KG1 (cell line): Measurements from ENCODE around the gene MMRN2.
"Not testable (repeated sequence)": the region's sequence is repeated elsewhere in the genome, so short reads cannot be mapped to it uniquely, and the experiment has no call there.

Experiments used
- DNase-seq: peaks from one replicate; lab custom pipeline; 2025; lab: John Stamatoyannopoulos, UW

Gene MMRN2, protein sequence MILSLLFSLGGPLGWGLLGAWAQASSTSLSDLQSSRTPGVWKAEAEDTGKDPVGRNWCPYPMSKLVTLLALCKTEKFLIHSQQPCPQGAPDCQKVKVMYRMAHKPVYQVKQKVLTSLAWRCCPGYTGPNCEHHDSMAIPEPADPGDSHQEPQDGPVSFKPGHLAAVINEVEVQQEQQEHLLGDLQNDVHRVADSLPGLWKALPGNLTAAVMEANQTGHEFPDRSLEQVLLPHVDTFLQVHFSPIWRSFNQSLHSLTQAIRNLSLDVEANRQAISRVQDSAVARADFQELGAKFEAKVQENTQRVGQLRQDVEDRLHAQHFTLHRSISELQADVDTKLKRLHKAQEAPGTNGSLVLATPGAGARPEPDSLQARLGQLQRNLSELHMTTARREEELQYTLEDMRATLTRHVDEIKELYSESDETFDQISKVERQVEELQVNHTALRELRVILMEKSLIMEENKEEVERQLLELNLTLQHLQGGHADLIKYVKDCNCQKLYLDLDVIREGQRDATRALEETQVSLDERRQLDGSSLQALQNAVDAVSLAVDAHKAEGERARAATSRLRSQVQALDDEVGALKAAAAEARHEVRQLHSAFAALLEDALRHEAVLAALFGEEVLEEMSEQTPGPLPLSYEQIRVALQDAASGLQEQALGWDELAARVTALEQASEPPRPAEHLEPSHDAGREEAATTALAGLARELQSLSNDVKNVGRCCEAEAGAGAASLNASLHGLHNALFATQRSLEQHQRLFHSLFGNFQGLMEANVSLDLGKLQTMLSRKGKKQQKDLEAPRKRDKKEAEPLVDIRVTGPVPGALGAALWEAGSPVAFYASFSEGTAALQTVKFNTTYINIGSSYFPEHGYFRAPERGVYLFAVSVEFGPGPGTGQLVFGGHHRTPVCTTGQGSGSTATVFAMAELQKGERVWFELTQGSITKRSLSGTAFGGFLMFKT

DNA sequence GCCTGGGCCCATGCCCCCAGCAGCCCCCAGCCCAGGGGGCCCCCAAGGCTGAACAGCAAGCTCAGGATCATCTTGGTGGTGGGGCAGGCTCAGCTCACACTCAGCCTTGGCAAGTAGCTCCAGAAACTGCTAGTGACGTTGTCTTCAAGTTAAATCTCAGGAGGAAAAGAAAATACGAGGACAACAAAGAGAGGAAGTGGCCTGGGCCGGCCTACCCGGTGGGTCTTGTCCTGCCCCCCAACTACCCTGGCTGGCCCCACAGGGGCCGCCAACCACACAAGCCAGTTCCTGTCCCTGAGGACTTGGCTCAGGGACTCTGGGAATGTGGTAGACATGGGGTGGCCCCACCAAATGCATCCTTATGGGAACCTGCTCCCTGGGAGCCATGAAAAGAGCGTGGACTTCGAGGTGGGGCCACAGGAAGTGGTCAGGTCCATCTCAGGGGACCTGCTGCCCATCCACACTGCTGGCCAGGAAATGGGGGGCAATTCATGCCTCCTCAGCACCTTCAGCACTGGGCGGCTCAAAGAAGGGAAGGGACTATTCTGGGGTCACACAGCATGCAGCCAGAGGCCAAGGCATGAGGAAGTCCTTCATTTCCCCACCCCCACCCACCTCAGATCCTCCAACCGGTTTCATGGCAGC, at the start of gene MMRN2:
TSS of gene MMRN2 (minus strand) at position 145 of the 645 bp plus-strand sequence. CDS start at position 71, 74 bp downstream.
- DNase-seq = no peak

DNA sequence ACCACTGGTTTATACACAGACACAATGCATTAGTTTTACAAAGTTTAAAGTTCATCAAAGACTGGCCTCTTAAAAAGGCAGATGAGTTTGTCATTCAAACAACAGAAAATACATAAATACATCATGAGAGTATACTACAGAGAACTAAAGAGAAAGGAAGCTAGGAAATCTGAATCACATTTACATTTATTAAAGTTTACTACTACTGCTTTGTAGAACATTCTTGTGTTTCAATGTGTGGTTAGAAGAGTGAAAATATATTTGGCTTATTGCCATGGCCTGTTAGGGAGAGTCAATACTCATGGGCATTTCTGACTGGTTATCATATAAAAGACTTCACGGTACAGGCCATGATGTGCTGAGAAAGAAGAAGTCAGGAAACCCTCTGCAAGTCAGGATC, 49.7 kb upstream of the MMRN2 start:
- DNase-seq = not testable (repeated sequence)

GRCh38 chr10:87000491-87000890, 43.1 kb upstream of the MMRN2 start:
- DNase-seq = no peak

- not testable (repeated sequence) for DNase-seq
Measured at GRCh38 chr10:86999802-87000403, 42.5 kb upstream of the MMRN2 start.

DNA sequence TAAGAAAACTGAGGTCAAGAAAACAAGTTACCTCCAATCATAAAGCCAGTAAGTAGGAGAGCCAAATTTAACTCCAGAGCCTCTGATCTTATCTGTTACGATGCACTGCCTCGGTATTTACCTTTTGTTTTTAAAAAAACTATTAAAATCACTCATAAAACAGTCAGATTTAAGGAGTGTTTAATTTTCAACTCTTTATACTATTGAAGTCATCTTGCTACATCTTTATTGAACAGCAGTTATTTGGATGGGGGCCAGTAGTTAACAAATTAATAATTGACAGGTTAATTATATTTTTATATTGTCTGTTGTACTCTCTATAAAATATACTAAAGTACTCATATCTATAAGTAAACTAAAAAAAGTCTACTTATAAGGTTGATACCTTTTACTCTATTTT, 35.5 kb upstream of the MMRN2 start:
- no peak for DNase-seq

DNA sequence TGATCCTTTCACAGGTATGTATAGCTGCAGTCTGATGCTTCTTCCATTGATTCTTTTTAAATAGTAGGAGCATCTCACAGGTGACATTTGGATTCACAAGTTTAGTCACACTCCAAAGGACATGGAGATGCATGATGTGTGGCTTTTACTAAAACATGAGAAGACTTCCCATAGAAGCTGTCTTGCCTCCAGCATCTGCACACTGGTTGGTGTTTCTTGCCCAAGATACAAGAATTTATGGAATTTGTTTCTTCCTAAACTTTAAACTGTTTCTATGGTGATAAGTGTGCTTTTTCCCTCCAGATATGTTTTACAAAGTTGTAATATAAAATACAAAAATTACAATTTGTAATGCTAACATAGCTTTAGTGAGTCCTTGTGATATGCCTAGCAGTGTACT, 35.0 kb upstream of the MMRN2 start:
- DNase-seq = no peak

GRCh38 chr10:86991362-86991761, 33.9 kb upstream of the MMRN2 start:
- not testable (repeated sequence) for DNase-seq

DNA sequence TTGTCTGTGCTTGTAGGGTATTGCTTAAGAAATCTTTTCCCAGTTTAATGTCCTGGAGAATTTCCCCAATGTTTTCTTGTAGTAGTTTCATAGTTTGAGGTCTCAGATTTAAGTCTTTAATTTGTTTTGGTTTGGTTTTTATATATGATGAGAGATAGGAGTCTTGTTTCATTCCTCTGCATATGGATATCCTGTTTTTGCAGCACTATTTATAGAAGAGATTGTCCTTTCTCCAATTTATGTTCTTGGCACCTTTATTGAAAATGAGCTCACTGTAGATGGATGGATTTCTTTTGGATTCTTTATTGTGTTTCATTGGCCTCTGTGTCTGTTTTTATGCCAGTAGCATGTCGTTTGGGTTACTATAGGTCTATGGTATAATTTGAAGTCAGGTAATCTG, 31.1 kb upstream of the MMRN2 start:
- DNase-seq = no peak

DNA sequence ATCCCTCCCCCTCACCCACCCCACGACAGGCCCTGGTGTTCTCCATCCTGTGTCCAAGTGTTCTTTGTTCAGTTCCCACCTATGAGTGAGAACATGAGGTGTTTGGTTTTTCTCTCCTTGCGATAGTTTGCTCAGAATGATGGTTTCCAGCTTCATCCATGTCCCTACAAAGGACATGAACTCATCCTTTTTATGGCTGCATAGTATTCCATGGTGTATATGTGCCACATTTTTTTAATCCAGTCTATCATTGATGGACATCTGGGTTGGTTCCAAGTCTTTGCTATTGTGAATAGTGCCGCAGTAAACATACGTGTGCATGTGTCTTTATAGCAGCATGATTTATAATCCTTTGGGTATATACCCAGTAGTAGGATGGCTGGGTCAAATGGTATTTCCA, 27.1 kb upstream of the MMRN2 start:
- not testable (repeated sequence) for DNase-seq

- no peak for DNase-seq
Measured at GRCh38 chr10:86981716-86982115, 24.3 kb upstream of the MMRN2 start.

DNA sequence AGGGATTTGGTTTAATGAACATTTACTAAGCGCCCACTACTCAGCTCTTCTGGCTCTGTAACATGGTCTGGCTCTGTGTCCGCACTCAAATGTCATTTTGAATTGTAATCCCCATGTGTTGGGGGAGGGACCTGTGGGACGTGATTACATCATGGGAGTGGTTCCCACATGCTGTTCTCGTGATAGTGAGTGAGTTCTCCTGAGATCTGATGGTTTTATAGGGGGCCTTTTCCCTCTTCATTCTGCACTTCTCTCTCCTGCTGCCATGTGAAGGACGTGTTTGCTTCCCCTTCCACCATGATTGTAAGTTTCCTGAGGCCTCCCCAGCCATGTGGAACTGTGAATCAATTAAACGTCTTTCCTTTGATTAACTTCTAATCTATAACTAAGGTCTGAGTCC, 23.6 kb upstream of the MMRN2 start:
- DNase-seq = not testable (repeated sequence)

GRCh38 chr10:86979977-86980448, 22.6 kb upstream of the MMRN2 start:
- no peak for DNase-seq

DNA sequence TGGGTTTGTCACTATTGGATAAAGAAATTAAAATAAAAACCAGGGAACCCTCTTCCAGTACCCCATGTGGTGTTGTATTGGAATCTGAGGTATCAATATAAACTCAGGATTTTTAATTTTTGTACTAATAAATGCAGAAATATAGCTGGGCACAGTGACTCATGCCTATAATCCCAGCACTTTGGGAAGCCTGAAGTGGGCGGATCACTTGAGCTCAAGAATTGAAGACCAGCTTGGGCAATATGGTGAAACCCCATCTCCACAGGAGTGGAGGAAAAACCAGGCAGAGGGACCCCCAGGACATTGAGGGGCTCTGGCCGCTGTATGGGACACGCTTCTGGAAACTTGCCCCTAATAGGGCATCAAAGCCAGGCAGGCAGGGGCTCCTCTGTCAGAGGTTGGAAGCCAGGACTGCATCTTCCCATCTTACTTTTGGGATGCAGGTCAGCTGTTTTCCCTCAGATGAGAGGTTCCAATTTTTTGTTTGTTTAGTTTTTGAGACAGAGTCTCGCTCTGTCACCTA, 21.9 kb upstream of the MMRN2 start:
- DNase-seq = no peak

DNA sequence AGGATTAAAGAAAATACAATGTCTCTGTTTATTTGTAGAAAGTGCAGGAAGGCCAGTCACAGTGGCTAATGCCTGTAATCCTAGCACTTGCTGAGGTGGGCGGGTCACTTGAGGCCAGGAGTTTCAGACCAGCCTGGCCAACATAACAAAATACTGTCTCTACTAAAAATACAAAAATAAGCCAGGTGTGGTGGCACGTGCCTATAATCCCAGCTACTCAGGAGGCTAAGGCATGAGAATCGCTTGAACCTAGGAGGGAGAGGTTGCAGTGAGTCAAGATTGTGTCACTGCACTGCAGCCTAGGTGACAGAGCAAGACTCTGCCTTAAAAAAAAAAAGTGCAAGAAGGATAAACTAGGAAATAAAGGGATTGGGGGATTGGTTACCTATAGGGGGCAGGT, 21.0 kb upstream of the MMRN2 start:
- DNase-seq = not testable (repeated sequence)

DNA sequence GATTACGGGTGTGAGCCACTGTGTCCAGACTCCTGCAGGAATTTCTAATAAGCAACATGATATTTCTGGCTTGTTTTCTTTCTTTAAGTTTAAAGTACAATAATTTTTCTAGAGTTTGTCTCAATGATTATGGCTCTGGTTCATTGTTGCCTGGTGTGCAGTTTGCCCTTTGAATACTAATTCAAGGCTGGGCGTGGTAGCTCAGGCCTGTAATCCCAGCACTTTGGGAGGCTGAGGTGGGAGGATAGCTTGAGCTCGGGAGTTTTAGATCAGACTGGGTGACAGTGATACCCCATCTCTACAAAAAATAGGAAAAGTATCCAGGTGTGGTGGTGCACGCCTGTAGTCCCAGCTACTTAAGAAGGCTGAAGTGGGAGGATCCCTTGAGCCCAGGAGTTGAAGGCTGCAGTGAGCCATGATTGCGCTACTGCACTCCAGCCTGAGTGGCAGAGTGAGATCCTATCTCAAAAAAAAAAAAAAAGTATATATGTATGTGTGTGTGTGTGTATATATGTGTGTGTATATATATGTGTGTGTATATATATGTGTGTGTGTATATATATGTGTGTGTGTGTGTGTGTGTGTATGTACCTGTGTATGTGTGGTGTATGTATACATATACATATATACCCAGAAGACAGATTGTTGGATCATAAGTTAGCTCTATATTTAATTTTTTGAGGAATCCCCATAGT, 19.1 kb upstream of the MMRN2 start:
- DNase-seq = no peak

GRCh38 chr10:86974484-86974883, 17.1 kb upstream of the MMRN2 start:
- no peak for DNase-seq

DNA sequence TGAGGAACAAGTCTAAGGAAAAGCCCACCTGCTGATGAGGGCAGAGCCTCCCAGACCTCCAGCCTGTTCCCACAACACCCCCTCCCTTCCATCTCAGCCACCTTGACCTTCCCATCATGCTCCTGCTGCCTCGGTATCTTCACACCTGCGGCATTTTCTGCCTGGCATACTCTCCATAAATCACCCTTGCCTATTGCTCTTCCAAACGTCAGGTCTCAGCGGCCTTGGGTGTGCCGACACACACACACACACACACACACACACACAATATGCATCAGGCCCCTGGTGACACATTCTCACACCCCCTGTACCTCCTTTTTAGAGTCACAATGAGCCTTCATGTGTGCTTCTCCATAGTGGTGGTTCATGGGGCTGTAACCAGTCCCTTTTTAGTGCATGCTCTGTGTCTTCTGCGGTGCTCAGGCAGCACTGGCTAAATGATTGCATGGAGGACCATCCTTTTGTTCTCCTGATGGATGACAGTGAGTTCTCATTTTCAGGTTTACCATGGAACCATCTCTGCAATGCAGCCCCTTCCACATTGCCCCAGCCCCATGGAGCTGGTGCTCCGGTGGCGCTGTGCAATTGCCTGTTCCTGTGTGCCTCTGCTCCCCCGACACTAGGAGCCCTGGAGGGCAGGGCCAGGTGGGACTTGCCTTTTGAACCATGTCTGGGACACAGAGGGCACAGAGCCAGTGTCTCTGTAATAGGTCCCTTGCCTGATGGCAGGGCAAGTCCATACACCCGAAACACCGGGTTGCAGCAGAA, 15.4 kb upstream of the MMRN2 start:
- no peak for DNase-seq

- no peak for DNase-seq
Measured at GRCh38 chr10:86971232-86971991, 14.0 kb upstream of the MMRN2 start.

GRCh38 chr10:86970982-86971231, 13.5 kb upstream of the MMRN2 start:
- DNase-seq = no peak
